Measurements from ENCODE around the gene CD46.
"Not testable (repeated sequence)": the region's sequence is repeated elsewhere in the genome, so short reads cannot be mapped to it uniquely, and the experiment has no call there.

DNA sequence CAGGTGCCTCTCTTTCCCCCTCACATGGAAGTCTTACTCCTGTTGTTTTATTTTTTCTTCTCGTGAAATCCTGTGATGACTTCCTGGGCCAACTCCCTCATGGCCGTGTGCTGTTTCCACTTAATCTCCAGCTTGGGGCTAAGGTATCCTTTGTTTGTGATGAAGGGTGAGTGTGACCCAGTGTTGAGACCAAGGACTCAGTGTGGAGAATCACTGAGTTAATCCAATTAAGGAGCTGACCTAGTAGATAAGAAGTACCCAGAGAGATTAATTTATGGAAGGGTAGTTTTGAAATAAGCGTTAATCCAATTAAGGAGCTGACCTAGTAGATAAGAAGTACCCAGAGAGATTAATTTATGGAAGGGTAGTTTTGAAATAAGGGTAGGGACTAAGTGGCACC is 39.2 kb upstream of the CD46 start:
- TF ChIP-seq, protein P1, sequence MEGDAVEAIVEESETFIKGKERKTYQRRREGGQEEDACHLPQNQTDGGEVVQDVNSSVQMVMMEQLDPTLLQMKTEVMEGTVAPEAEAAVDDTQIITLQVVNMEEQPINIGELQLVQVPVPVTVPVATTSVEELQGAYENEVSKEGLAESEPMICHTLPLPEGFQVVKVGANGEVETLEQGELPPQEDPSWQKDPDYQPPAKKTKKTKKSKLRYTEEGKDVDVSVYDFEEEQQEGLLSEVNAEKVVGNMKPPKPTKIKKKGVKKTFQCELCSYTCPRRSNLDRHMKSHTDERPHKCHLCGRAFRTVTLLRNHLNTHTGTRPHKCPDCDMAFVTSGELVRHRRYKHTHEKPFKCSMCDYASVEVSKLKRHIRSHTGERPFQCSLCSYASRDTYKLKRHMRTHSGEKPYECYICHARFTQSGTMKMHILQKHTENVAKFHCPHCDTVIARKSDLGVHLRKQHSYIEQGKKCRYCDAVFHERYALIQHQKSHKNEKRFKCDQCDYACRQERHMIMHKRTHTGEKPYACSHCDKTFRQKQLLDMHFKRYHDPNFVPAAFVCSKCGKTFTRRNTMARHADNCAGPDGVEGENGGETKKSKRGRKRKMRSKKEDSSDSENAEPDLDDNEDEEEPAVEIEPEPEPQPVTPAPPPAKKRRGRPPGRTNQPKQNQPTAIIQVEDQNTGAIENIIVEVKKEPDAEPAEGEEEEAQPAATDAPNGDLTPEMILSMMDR (conservative IDR thresholded peaks at IDR 0.05) = not testable (repeated sequence)
- TF ChIP-seq ZFX (IDR thresholded peaks at IDR 0.05) = not testable (repeated sequence)
